PC-9 (cell line): ENCODE results near the gene GPR157. TPM values are rescaled to one million over a fixed set of nuclear protein-coding genes. Genes with fewer than 3 reads are reported as not detected.

Source experiments
- BruUV-seq: library from RNA; stranded (reverse); fragments of 400-500 nt; replicated peaks from 2 replicates; lab custom pipeline; 2021; lab: Mats Ljungman, UMichigan
- CTCF ChIA-PET: fragments of 300-600 bp; sonication (Branson Sonifier 250); formaldehyde crosslinking; loops from one replicate; lab custom pipeline; 2022; ENCODE audit warnings: antibody characterized with exemption; lab: Charles Lee
- POLR2A ChIA-PET: fragments of 300-600 bp; sonication (Branson Sonifier 250); formaldehyde crosslinking; loops from one replicate; lab custom pipeline; 2022; ENCODE audit warnings: antibody characterized with exemption; ENCODE audit not compliant: unreplicated experiment; lab: Charles Lee
- DNase-seq, 2 experiments: peaks; one replicate each; pipeline versions ENCODE4 v3.0.0 to v3.0.0-alpha.2; 2015 to 2022; ENCODE audit warnings: mixed read lengths in 1 of 2
- H2AFZ ChIP-seq: fragments of 200-600 bp; sonication (generic); 2 replicates; pipeline ENCODE4 v1.8.1; 2017; ENCODE audit warnings: antibody characterized with exemption
- H3F3A ChIP-seq: fragments of 200-600 bp; sonication (generic); 2 replicates; pipeline ENCODE4 v1.8.1; 2017; ENCODE audit warnings: antibody characterized with exemption, mild to moderate bottlenecking, low read depth; ENCODE audit not compliant: insufficient read depth
- H3K27ac ChIP-seq: fragments of 200-600 bp; sonication (generic); 2 replicates; pipeline ENCODE4 v1.6.1; 2016; ENCODE audit warnings: mixed run types
- H3K27me3 ChIP-seq: fragments of 200-600 bp; sonication (generic); 2 replicates; pipeline ENCODE4 v1.6.1; 2016; ENCODE audit warnings: low read depth, mixed run types; ENCODE audit not compliant: insufficient read depth
- H3K36me3 ChIP-seq: fragments of 200-600 bp; sonication (generic); 2 replicates; pipeline ENCODE4 v1.6.1; 2016; ENCODE audit warnings: low read depth, mixed run types
- H3K4me1 ChIP-seq: fragments of 200-600 bp; sonication (generic); replicated peaks from 2 replicates; pipeline ENCODE4 v1.6.1; 2016; ENCODE audit warnings: mixed run types; ENCODE audit not compliant: insufficient read depth
- H3K4me2 ChIP-seq: fragments of 200-600 bp; sonication (generic); 2 replicates; pipeline ENCODE4 v1.6.1; 2017; ENCODE audit warnings: mixed run types
- H3K4me3 ChIP-seq: fragments of 200-600 bp; sonication (generic); 2 replicates; pipeline ENCODE4 v1.6.1; 2016; ENCODE audit warnings: mixed run types
- H3K79me2 ChIP-seq: fragments of 200-600 bp; sonication (generic); 2 replicates; pipeline ENCODE4 v1.6.1; 2017; ENCODE audit warnings: low read depth, mixed run types
- H3K9me2 ChIP-seq: fragments of 200-600 bp; sonication (generic); 2 replicates; pipeline ENCODE4 v1.8.1; 2017; ENCODE audit warnings: mild to moderate bottlenecking; ENCODE audit not compliant: insufficient read depth
- H3K9me3 ChIP-seq: fragments of 200-600 bp; sonication (generic); 2 replicates; pipeline ENCODE4 v1.8.1; 2016; ENCODE audit warnings: low read depth; ENCODE audit not compliant: insufficient read depth
- H4K20me1 ChIP-seq: fragments of 200-600 bp; sonication (generic); 2 replicates; pipeline ENCODE4 v1.8.1; 2017; ENCODE audit not compliant: insufficient read depth
- CTCF ChIP-seq: fragments of 200-600 bp; sonication (generic); conservative IDR thresholded peaks from 2 replicates; pipeline ENCODE4 v1.6.1; 2017; ENCODE audit warnings: mixed run types, antibody characterized with exemption, mild to moderate bottlenecking, moderate library complexity
- EZH2 ChIP-seq: fragments of 200-600 bp; sonication (generic); IDR thresholded peaks from 2 replicates; pipeline ENCODE4 v1.8.0; 2017; ENCODE audit warnings: antibody characterized with exemption, low read depth
- intact Hi-C: fragments of 100-400 bp; cut with micrococcal nuclease; formaldehyde crosslinking; loops from one replicate; pipeline ENCODE4 v1.10.0; 2022; ENCODE audit not compliant: unreplicated experiment
- total RNA-seq: library from RNA; stranded (reverse); gene quantifications from 2 replicates; pipeline ENCODE4 v1.2.3, GENCODE V29; 2021

The GPR157 gene
- total RNA-seq, 1 experiment from 2014 or later = 9.0 TPM

GRCh38 chr1:9080705-9081291, 48.1 kb downstream of the GPR157 start:
- H3K9me2 ChIP-seq = no peaks in the 10 kb centered on the region
- no peak overlapping the region for H2AFZ ChIP-seq
- no peaks in the 10 kb centered on the region for H4K20me1 ChIP-seq
- no peaks in the 10 kb centered on the region for H3K9me3 ChIP-seq
- ChIA-PET POLR2A (interaction anchor here (0.7 kb wide), 1 partner anchor 1056 kb away, joined by 9 read pairs; no protein-coding TSS in a partner anchor), CTCF (interaction anchor here (0.6 to 1.1 kb wide), 7 partner anchors 21 to 368 kb away, joined by 3 to 8 read pairs (median 6); no protein-coding TSS in a partner anchor)
- H3F3A ChIP-seq = peaks cover 21% of the 10 kb centered on the region; the same call in 1 of the 2 replicates
- H3K4me3 ChIP-seq = no peak overlapping the region
- intact Hi-C loops = no loop called here
- H3K4me1 ChIP-seq = peaks cover 41% of the 10 kb centered on the region
- TF ChIP-seq EZH2 (no peak), CTCF (no peak)
- peak; percentile 73 to 88 for DNase-seq
- peak overlapping the region; percentile 56 for H3K4me2 ChIP-seq
- no peaks in the 10 kb centered on the region for H3K36me3 ChIP-seq
- no peaks in the 10 kb centered on the region for H3K27me3 ChIP-seq
- BruUV-seq = no TSS peak
- no peaks in the 10 kb centered on the region for H3K79me2 ChIP-seq
- peak overlapping the region; percentile 73 for H3K27ac ChIP-seq

- no peaks in the 10 kb centered on the region for H3K27me3 ChIP-seq
- H3K4me2 ChIP-seq = peak overlapping the region; percentile 56
- H3K79me2 ChIP-seq = no peaks in the 10 kb centered on the region
- BruUV-seq = no TSS peak
- H3K9me3 ChIP-seq = no peaks in the 10 kb centered on the region
- POLR2A ChIA-PET = no interaction called here
- intact Hi-C loops = no loop called here
- H3K36me3 ChIP-seq = no peaks in the 10 kb centered on the region
- H3K9me2 ChIP-seq = no peaks in the 10 kb centered on the region
- H2AFZ ChIP-seq = no peak overlapping the region
- H4K20me1 ChIP-seq = no peaks in the 10 kb centered on the region
- peak overlapping the region; percentile 73; the same call in 1 of the 2 replicates for H3K27ac ChIP-seq
- H3F3A ChIP-seq = peaks cover 23% of the 10 kb centered on the region; the same call in 1 of the 2 replicates
- H3K4me3 ChIP-seq = no peak overlapping the region
- DNase-seq = peak in 1 of 2 experiments; percentile 36
- peaks cover 36% of the 10 kb centered on the region for H3K4me1 ChIP-seq
- CTCF ChIA-PET = interaction anchor here (0.6 to 1.1 kb wide), 5 partner anchors 21 to 526 kb away, joined by 3 to 9 read pairs (median 6); no protein-coding TSS in a partner anchor
- no peak for TF ChIP-seq EZH2
- no peak for TF ChIP-seq CTCF
These were observed 48.8 kb downstream of the GPR157 start for GRCh38 chr1:9079988-9080704.

- Histone ChIP-seq H3K9me2 (no peaks in the 10 kb centered on the region), H3K27me3 (no peaks in the 10 kb centered on the region), H4K20me1 (no peaks in the 10 kb centered on the region), H3K4me1 (peaks cover 33% of the 10 kb centered on the region), H3K9me3 (no peaks in the 10 kb centered on the region), H3K79me2 (no peaks in the 10 kb centered on the region), H2AFZ (no peak overlapping the region), H3F3A (peaks cover 26% of the 10 kb centered on the region; the same call in 1 of the 2 replicates), H3K4me3 (no peak overlapping the region), H3K36me3 (no peaks in the 10 kb centered on the region), H3K4me2 (no peak overlapping the region), H3K27ac (no peak overlapping the region)
- CTCF ChIA-PET = no interaction called here
- TF ChIP-seq CTCF (no peak), EZH2 (no peak)
- DNase-seq = no peak
- intact Hi-C loops = no loop called here
- BruUV-seq = no TSS peak
- POLR2A ChIA-PET = no interaction called here
These were observed 50.0 kb downstream of the GPR157 start for GRCh38 chr1:9078752-9079500.
